Stimulated activated CD8-positive, alpha-beta memory T cell treated with anti-CD3 and anti-CD28 coated beads, Interleukin-4, amount 100 ng/mL, for 48 hours (primary cell): ENCODE measurements around the gene OR2T11.
"Not testable (repeated sequence)": the region's sequence is repeated elsewhere in the genome, so short reads cannot be mapped to it uniquely, and the experiment has no call there.

Source experiments
- DNase-seq: peaks from one replicate; pipeline ENCODE4 v3.0.0-alpha.2; 2020

OR2T11 gene

DNA sequence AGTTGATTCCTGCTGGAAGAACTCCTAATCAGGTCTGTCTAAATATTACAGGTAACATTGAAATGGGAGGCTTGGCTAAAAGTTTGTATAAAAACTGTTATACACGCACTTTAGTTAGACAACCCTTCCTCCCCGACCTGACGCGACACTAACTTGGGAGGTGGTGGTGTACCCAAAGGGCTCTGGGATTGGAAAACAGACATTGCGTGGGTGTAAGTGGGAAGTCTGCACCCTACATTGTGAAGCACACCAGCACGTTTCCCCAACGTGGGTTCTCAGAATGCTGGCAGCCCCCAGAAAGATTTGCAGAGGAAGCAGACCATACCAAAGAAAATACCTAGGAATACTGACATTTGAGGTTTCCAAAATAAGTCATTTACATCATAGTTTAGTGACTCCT lies 16.8 kb downstream of the OR2T11 start:
- DNase-seq, result no peak

GRCh38 chr1:248613742-248614141 lies 21.1 kb downstream of the OR2T11 start:
- DNase-seq, result no peak

- peak; percentile 36 for DNase-seq
These were observed 22.9 kb downstream of the OR2T11 start for GRCh38 chr1:248611883-248612414.

GRCh38 chr1:248610301-248610700 lies 24.6 kb downstream of the OR2T11 start:
- no peak for DNase-seq

DNA sequence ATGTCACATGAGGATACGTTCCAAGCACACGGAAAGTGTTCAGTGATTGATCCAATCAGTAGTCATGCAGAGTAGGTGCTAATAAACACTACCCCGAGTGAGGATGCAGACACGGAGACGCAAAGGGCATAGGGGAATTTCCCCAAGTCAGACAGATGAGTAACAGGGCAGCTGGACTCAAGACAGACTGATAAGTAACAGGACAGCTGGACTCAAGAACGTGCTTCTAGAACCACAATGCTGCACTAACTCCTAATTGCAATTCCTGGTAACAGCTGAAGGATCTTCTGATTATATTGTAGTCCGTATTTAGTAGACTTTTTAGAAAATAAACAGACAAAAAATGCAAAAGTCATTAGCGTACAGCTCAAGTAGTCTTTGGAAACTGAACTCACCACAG lies 35.5 kb downstream of the OR2T11 start:
- DNase-seq, result no peak

DNA sequence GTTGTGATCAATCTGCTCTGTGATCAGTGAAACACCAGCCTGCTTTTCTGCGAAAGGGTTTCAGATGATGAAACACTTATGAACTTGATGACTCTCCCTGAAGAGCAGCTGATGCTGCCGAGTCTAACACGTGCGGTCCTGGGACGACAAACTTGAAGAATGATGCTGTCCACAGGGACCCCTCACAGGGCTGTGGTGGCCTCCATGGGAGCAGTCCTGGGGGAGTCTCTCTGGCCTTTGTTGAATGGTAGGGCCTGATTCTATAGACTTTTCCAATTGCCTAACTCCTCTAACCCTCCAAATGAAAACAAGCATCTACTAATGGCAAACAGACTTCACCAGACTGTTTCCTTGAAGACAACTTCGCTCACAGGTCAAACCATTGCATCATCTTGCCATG lies 37.3 kb downstream of the OR2T11 start, which contains the start of gene OR2T10:
OR2T10 (minus strand) TSS at position 112 of the 400 bp plus-strand sequence. CDS start 3,932 bp downstream, outside the sequence.
- DNase-seq, result no peak

- DNase-seq, result no peak
These were observed 38.3 kb downstream of the OR2T11 start for GRCh38 chr1:248596615-248597014.

DNA sequence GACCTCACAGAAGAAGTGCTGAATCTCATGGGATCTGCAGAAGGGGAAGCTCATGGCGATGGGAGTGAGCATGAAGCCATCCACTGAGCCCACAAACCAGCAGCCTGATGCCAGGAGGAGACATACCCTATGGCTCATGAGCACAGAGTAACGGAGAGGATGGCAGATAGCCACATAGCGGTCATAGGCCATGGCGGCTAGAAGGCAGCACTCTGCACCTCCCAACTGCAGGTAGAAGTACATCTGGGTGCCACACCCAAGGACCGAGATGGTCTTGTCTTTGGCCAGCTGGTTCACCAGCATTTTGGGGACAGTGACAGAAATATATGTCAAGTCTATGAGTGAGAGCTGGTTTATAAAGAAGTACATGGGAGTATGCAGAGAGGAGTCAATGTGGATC lies 41.7 kb downstream of the OR2T11 start:
- no peak for DNase-seq

GRCh38 chr1:248592655-248593054 lies 42.2 kb downstream of the OR2T11 start:
- no peak for DNase-seq

DNA sequence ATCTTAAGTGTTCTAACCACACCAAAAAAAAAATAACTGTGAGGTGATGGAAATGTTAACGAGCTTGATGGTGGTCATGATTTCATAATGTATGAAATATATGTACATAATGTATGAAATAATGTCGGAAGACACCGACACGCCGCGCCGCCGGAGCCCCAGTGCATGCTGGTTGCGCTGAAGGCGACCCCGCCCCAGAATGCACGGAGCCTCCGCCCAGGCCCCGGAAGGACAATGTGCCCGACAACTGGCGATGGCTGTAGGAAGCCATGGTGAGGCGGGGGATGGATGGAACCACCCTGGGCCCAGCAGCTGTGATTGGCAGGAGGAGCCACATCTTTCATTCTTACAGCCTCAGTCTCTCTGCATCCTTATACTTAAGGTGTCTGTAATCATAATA lies 44.8 kb downstream of the OR2T11 start:
- DNase-seq, result no peak

DNA sequence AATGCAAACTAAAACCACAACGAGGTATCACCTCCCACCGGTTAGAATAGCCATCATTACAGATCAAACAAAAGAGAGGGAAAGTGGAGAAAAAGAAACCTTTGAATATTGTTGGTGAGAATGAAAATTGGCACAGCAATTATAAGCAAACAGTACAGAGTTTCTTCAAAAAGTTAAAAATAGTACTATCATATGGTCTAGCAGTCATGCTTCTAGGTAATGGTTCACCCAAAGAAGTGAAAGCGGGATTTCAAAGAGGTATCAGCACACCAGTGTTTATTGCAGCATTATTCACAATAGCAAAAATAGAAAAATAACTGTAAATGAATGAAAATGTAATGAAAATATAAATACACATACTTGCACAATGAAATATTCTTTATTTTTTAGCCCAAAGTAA lies 45.6 kb downstream of the OR2T11 start:
- no peak for DNase-seq

DNA sequence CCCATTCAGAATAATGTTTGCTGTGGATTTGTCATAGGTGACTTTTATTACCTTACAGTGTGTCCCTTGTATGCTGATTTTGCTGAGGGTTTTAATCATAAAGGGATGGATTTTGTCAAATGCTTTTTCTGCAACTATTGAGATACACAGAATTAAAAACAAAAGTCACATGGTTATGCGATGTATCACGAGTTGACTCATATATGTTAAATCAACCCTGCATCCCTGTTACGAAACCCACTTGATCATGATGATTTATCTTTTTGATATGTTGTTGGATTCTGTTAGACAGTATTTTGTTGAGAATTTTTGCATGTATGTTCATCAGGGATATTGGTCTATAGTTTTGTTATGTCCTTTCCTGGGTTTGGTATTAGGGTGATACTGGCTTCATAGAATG lies 49.6 kb downstream of the OR2T11 start:
- no peak for DNase-seq

- no peak for DNase-seq
These were observed 58.5 kb downstream of the OR2T11 start for GRCh38 chr1:248576260-248576980.

- not testable (repeated sequence) for DNase-seq
These were observed 60.2 kb downstream of the OR2T11 start, which contains the start of gene OR2T34 for GRCh38 chr1:248574657-248575056. Gene OR2T34, minus strand, starts transcription at chr1:248574757. Its CDS starts 0 bp downstream, at chr1:248574757.

DNA sequence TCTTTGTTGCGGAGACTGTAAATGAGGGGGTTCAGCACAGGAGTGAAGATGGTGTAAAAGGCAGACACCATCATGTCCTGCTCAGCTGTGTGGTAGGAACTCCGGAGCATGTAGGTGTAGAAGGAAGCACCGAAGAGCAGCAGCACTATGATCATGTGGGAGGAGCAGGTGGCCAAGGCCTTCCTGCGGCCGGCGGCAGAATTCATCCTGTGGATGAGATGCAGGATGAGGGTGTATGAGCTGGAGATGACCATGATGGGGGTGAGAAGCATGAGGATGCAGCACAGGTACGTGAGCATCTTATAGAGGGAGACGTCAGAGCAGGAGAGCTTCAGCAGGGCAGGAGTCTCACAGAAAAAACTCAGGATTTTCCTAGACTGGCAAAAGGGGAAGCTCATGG lies 61.0 kb downstream of the OR2T11 start:
- not testable (repeated sequence) for DNase-seq
